ENCODE measurements around the gene GCNT3.

GRCh38 chr15:59595434-59595915 is 16.1 kb upstream of the GCNT3 start:
- no peak for TF ChIP-seq CTCF (conservative IDR thresholded peaks at IDR 0.05 in 1 of 2, IDR thresholded peaks at IDR 0.05 in 1 of 2; ENCODE audit: extremely low read depth in 1 of 2, insufficient read depth in 1 of 2, low read depth in 1 of 2, low read length in 2 of 2)
- TF ChIP-seq EZH2 (IDR thresholded peaks at IDR 0.05; ENCODE audit: borderline replicate concordance, low read length): no peak

Data from mammary epithelial cell (primary cell).